AG04449 (cell line): ENCODE measurements around the gene XRCC1.

Experiments
- CTCF ChIA-PET: fragments of 350-600 bp; formaldehyde crosslinking; extraction: SDS; loops from one replicate; lab custom pipeline; 2021; ENCODE audit warnings: antibody characterized with exemption; lab: Yijun Ruan, JAX
- POLR2A ChIA-PET: fragments of 400-600, 350-600 bp; formaldehyde crosslinking; extraction: SDS; loops from one replicate; lab custom pipeline; 2020; ENCODE audit warnings: antibody characterized with exemption, inconsistent platforms; lab: Yijun Ruan, JAX
- DNase-seq: peaks from one replicate; pipeline ENCODE4 v3.0.0-alpha.2; 2010; ENCODE audit warnings: low read depth, low spot score
- H3K4me3 ChIP-seq: 2 replicates; pipeline ENCODE4 v1.5.1; 2011; ENCODE audit warnings: low read depth, mild to moderate bottlenecking, control low read depth, low read length
- CTCF ChIP-seq: IDR thresholded peaks from one replicate; pipeline ENCODE4 v1.5.1; 2011; ENCODE audit warnings: mild to moderate bottlenecking, moderate library complexity, low read length, control low read depth, inconsistent platforms; ENCODE audit not compliant: insufficient read depth; ENCODE audit errors: missing control alignments

Gene XRCC1

GRCh38 chr19:43612374-43612773 lies 37.0 kb upstream of the XRCC1 start:
- CTCF ChIA-PET = no interaction called here
- POLR2A ChIA-PET = no interaction called here
- no peak for TF ChIP-seq CTCF
- DNase-seq = no peak
- no peak overlapping the region for H3K4me3 ChIP-seq

- DNase-seq = no peak
- ChIA-PET CTCF (no interaction called here), POLR2A (no interaction called here)
- no peak for TF ChIP-seq CTCF
- no peak within 1 kb of the TSS for H3K4me3 ChIP-seq
Observed at GRCh38 chr19:43611788-43612187, 36.5 kb upstream of the XRCC1 start, which contains the start of gene SRRM5. SRRM5 (plus strand) TSS chr19:43612088; CDS start chr19:43612122, 34 bp downstream.

GRCh38 chr19:43610493-43610892 lies 35.2 kb upstream of the XRCC1 start:
- CTCF ChIA-PET = interaction anchor here (1.2 kb wide), 1 partner anchor 13 kb away, joined by 4 read pairs; the partner anchor contains the start of gene ZNF576
- POLR2A ChIA-PET = no interaction called here

GRCh38 chr19:43609872-43610271 lies 34.5 kb upstream of the XRCC1 start:
- TF ChIP-seq CTCF = no peak
- ChIA-PET POLR2A (no interaction called here), CTCF (no interaction called here)
- H3K4me3 ChIP-seq = no peak overlapping the region
- no peak for DNase-seq

More at GRCh38 chr19:43610493-43610892, 35.2 kb upstream of the XRCC1 start:
- DNase-seq = no peak
- TF ChIP-seq CTCF = no peak
- H3K4me3 ChIP-seq = no peak overlapping the region

- TF ChIP-seq CTCF = no peak
- ChIA-PET CTCF (interaction anchor here (0.5 to 1.8 kb wide), 3 partner anchors 11 to 31 kb away, joined by 3 to 6 read pairs (median 3); partner anchors contain the start of gene ZNF576), POLR2A (interaction anchor here (1.4 kb wide), 1 partner anchor 12 kb away, joined by 4 read pairs; the partner anchor contains the start of genes IRGQ and ZNF576)
- H3K4me3 ChIP-seq = no peak overlapping the region
- no peak for DNase-seq
Observed at GRCh38 chr19:43607238-43608205, 32.2 kb upstream of the XRCC1 start.
